NCI-H2081 (cell line): ENCODE measurements around the gene MIPOL1.
A peak's percentile ranks its signal among the peaks of the same experiment; 100 is the strongest.
"Not testable (repeated sequence)": the region's sequence is repeated elsewhere in the genome, so short reads cannot be mapped to it uniquely, and the experiment has no call there.

Source experiments
- DNase-seq, 2 experiments: peaks; one replicate each; lab custom pipeline; 2025; lab: John Stamatoyannopoulos, UW

MIPOL1 gene

GRCh38 chr14:37462426-37462825 is 264.7 kb downstream of the MIPOL1 start:
- not testable (repeated sequence) for DNase-seq

GRCh38 chr14:37464192-37464858 is 266.6 kb downstream of the MIPOL1 start:
- no peak for DNase-seq

GRCh38 chr14:37466003-37466622 is 268.4 kb downstream of the MIPOL1 start:
- DNase-seq: no peak

GRCh38 chr14:37466623-37467088 is 268.9 kb downstream of the MIPOL1 start:
- no peak for DNase-seq

- DNase-seq: no peak
These were observed 271.9 kb downstream of the MIPOL1 start for GRCh38 chr14:37469650-37470049.

GRCh38 chr14:37470251-37470650 is 272.5 kb downstream of the MIPOL1 start:
- no peak for DNase-seq

GRCh38 chr14:37472906-37473305 is 275.2 kb downstream of the MIPOL1 start:
- peak in 1 of 2 experiments; percentile 1 for DNase-seq

GRCh38 chr14:37474191-37474590 is 276.5 kb downstream of the MIPOL1 start:
- no peak for DNase-seq

GRCh38 chr14:37480446-37481290 is 282.9 kb downstream of the MIPOL1 start:
- no peak for DNase-seq

GRCh38 chr14:37482428-37482827 is 284.7 kb downstream of the MIPOL1 start:
- no peak for DNase-seq

- no peak for DNase-seq
These were observed 285.9 kb downstream of the MIPOL1 start for GRCh38 chr14:37483672-37484071.

- no peak for DNase-seq
These were observed 292.9 kb downstream of the MIPOL1 start for GRCh38 chr14:37490607-37491006.

GRCh38 chr14:37491076-37491475 is 293.3 kb downstream of the MIPOL1 start:
- DNase-seq: no peak

- DNase-seq: no peak
These were observed 295.9 kb downstream of the MIPOL1 start for GRCh38 chr14:37493606-37494005.

- DNase-seq: no peak
These were observed 299.7 kb downstream of the MIPOL1 start for GRCh38 chr14:37497422-37497821.

GRCh38 chr14:37501877-37502276 is 304.1 kb downstream of the MIPOL1 start:
- no peak for DNase-seq

- no peak for DNase-seq
These were observed 310.8 kb downstream of the MIPOL1 start for GRCh38 chr14:37508503-37508902.

- no peak for DNase-seq
These were observed 314.4 kb downstream of the MIPOL1 start for GRCh38 chr14:37512173-37512572.

- DNase-seq: no peak
These were observed 318.0 kb downstream of the MIPOL1 start for GRCh38 chr14:37515771-37516170.

- DNase-seq: no peak
These were observed 329.3 kb downstream of the MIPOL1 start for GRCh38 chr14:37526994-37527393.

GRCh38 chr14:37539992-37540391 is 342.3 kb downstream of the MIPOL1 start:
- no peak for DNase-seq

- DNase-seq: peak; percentile 22 to 81
These were observed 346.7 kb downstream of the MIPOL1 start for GRCh38 chr14:37544407-37544806.

GRCh38 chr14:37545174-37545573 is 347.4 kb downstream of the MIPOL1 start:
- no peak for DNase-seq
